ENCODE results near the gene BLVRA. TPM values are rescaled to one million over a fixed set of nuclear protein-coding genes. Genes with fewer than 3 reads are reported as not detected.

BLVRA gene
- total and polyA plus RNA-seq, 7 donors, result 22.9 to 105 (median 60.4) TPM

DNA sequence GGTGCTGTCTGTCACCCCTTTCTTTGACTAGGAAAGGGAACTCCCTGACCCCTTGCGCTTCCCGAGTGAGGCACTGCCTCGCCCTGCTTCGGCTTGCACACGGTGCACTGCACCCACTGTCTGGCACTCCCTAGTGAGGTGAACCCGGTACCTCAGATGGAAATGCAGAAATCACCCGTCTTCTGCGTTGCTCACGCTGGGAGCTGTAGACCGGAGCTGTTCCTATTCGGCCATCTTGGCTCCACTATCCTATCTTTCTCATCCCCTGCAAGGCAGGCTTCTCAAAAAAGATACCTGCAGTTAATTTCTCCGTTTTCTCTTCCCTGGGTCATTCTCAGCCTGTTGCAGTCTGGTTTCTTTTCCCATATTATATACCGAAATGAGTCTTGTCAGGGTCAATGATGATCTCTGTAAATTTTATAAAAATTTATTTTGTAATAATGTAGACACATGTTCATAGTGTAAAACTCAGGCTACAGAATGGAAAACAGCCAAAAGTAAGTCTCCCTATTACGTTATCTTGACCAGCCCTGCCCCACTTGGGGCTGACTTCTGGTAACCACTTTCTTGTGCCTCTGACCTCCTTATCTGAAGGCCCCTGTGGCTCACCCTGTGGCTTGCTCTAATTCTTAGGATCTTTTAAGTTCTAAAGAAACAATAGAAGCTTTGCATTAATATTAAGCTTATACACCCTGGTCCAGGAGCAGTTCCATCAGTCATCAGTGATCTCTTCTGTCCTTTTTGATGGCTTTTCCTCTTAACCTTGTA lies 20.7 kb downstream of the BLVRA start:
- DNase-seq, result no peak
- no peak overlapping the region for H3K4me3 ChIP-seq

GRCh38 chr7:43781726-43782607 lies 23.5 kb downstream of the BLVRA start:
- peak; percentile 64 for DNase-seq
- Histone ChIP-seq H3K27ac (peak overlapping the region in 2 of 4 donors; percentile 54 to 82), H3K27me3 (no peaks in the 10 kb centered on the region), H3K9me3 (no peaks in the 10 kb centered on the region), H3K4me3 (no peak overlapping the region), H3K4me1 (peaks cover 0 to 57% (median 54%) of the 10 kb centered on the region in 4 donors), H3K36me3 (peaks cover 0 to 9% (median 4%) of the 10 kb centered on the region in 4 donors)
- TF ChIP-seq POLR2AphosphoS5 (IDR thresholded peaks at IDR 0.05), result peak in 1 of 4 donors; percentile 43
- TF ChIP-seq, protein P1, sequence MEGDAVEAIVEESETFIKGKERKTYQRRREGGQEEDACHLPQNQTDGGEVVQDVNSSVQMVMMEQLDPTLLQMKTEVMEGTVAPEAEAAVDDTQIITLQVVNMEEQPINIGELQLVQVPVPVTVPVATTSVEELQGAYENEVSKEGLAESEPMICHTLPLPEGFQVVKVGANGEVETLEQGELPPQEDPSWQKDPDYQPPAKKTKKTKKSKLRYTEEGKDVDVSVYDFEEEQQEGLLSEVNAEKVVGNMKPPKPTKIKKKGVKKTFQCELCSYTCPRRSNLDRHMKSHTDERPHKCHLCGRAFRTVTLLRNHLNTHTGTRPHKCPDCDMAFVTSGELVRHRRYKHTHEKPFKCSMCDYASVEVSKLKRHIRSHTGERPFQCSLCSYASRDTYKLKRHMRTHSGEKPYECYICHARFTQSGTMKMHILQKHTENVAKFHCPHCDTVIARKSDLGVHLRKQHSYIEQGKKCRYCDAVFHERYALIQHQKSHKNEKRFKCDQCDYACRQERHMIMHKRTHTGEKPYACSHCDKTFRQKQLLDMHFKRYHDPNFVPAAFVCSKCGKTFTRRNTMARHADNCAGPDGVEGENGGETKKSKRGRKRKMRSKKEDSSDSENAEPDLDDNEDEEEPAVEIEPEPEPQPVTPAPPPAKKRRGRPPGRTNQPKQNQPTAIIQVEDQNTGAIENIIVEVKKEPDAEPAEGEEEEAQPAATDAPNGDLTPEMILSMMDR (IDR thresholded peaks at IDR 0.05), result no peak
- intact Hi-C loops (cut with DNase I), result loop anchor here (2.0 kb wide), 1 partner anchor 23 kb away; the partner anchor contains the start of gene BLVRA
- WGBS, 2 donors, result 56 to 79% methylated on average over 10 of the region's 10 CpGs

More for the DNA sequence above, 20.7 kb downstream of the BLVRA start:
- 70 to 94% methylated on average over 14 of the region's 14 CpGs for WGBS, 2 donors
- no peaks in the 10 kb centered on the region for H3K9me3 ChIP-seq
- TF ChIP-seq POLR2A (IDR thresholded peaks at IDR 0.05), result no peak
- no peak for TF ChIP-seq POLR2AphosphoS5 (IDR thresholded peaks at IDR 0.05)
- TF ChIP-seq, protein P1 (IDR thresholded peaks at IDR 0.05), result no peak
- no peak for TF ChIP-seq EP300 (IDR thresholded peaks at IDR 0.05)
- peaks cover 0 to 9% (median 4%) of the 10 kb centered on the region in 4 donors for H3K36me3 ChIP-seq
- peaks cover 0 to 31% (median 30%) of the 10 kb centered on the region in 4 donors for H3K4me1 ChIP-seq
- H3K27me3 ChIP-seq, result no peaks in the 10 kb centered on the region
- intact Hi-C loops (cut with DNase I), result no loop called here
- no peak overlapping the region for H3K27ac ChIP-seq

GRCh38 chr7:43782768-43783555 lies 24.5 kb downstream of the BLVRA start:
- Histone ChIP-seq H3K36me3 (peaks cover 0 to 11% (median 4%) of the 10 kb centered on the region in 4 donors), H3K27me3 (no peaks in the 10 kb centered on the region), H3K4me3 (no peak overlapping the region), H3K9me3 (no peaks in the 10 kb centered on the region), H3K4me1 (peaks cover 0 to 66% (median 56%) of the 10 kb centered on the region in 4 donors), H3K27ac (peak overlapping the region in 3 of 4 donors; percentile 44 to 82 (median 54))
- 72 to 87% methylated on average over 8 of the region's 8 CpGs for WGBS, 2 donors
- no peak for TF ChIP-seq POLR2A (IDR thresholded peaks at IDR 0.05)
- TF ChIP-seq POLR2AphosphoS5 (IDR thresholded peaks at IDR 0.05), result no peak
- no peak for TF ChIP-seq EP300 (IDR thresholded peaks at IDR 0.05)
- TF ChIP-seq, protein P1 (IDR thresholded peaks at IDR 0.05), result no peak
- intact Hi-C loops (cut with DNase I), result loop anchor here (2.0 kb wide), 1 partner anchor 24 kb away; the partner anchor contains the start of gene BLVRA
- DNase-seq, result peak; percentile 6

DNA sequence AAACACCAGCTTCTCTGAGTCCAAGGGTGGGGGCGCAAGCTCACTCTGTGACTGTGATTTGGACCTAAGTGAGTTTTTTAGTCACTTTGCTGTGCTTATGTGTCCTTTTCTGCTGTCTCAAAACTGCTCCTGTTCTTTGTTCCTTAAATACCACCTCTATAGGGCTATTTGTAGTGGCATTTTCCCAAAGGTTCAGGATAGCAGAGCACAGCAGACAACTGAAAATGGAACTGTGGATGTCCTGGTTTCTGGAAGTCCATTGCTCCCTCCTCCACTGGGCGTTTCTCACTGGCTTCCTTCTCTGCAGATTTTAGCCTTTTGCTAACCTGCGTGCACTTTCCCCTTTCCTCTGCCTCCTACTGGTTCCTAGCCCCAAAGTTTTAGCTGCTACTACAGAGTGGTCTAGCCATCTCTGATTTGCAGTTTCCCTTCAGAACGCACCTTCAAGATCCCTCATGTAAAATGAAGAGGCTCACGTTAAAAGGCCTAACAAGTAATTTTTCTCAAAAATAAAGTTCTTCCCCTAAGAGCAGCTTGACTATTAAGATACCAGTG lies 25.6 kb downstream of the BLVRA start:
- Histone ChIP-seq H3K9me3 (no peaks in the 10 kb centered on the region), H3K4me3 (no peak overlapping the region), H3K27me3 (no peaks in the 10 kb centered on the region), H3K36me3 (peaks cover 0 to 17% (median 8%) of the 10 kb centered on the region in 4 donors), H3K4me1 (peaks cover 0 to 69% (median 56%) of the 10 kb centered on the region in 4 donors), H3K27ac (peak overlapping the region in 3 of 4 donors; percentile 67 to 82 (median 76))
- intact Hi-C loops (cut with DNase I), result no loop called here
- 91 to 92% methylated on average over 5 of the region's 5 CpGs for WGBS, 2 donors
- TF ChIP-seq POLR2A (IDR thresholded peaks at IDR 0.05) (no peak), EP300 (IDR thresholded peaks at IDR 0.05) (no peak), POLR2AphosphoS5 (IDR thresholded peaks at IDR 0.05) (no peak)
- TF ChIP-seq, protein P1 (IDR thresholded peaks at IDR 0.05), result no peak
- no peak for DNase-seq
